IPS DF 6.9 (cell line): ENCODE data around the gene XYLT1.

Experiments used
- DNase-seq: peaks from one replicate; pipeline ENCODE4 v3.0.0-alpha.2; 2013; ENCODE audit warnings: low read depth, low spot score
- H3K27ac ChIP-seq: one replicate; pipeline ENCODE4 v1.5.1; 2013; ENCODE audit warnings: low read length, control low read depth
- H3K27me3 ChIP-seq: 2 replicates; pipeline ENCODE4 v1.6.1; 2013; ENCODE audit warnings: mild to moderate bottlenecking, low read length; ENCODE audit not compliant: control insufficient read depth, insufficient read depth
- H3K36me3 ChIP-seq: 2 replicates; pipeline ENCODE4 v1.6.1; 2013; ENCODE audit warnings: low read length; ENCODE audit not compliant: control insufficient read depth, insufficient read depth
- H3K4me1 ChIP-seq: 2 replicates; pipeline ENCODE4 v1.6.1; 2013; ENCODE audit warnings: low read length; ENCODE audit not compliant: control insufficient read depth, insufficient read depth
- H3K4me3 ChIP-seq: 2 replicates; pipeline ENCODE4 v1.5.1; 2013; ENCODE audit warnings: mild to moderate bottlenecking, low read length
- H3K9me3 ChIP-seq: 2 replicates; pipeline ENCODE4 v1.6.1; 2013; ENCODE audit warnings: low read length, inconsistent platforms; ENCODE audit not compliant: control insufficient read depth, insufficient read depth
- WGBS: extraction: QIAGEN DNeasy Blood & Tissue Kit; methylation state at CpG from one replicate; pipeline ENCODE4 v1.1.7; 2013; ENCODE audit warnings: mixed read lengths, missing lambda C conversion rate; ENCODE audit not compliant: insufficient read length, insufficient coverage; 5-methylcytosine and 5-hydroxymethylcytosine counted together

Gene XYLT1

DNA sequence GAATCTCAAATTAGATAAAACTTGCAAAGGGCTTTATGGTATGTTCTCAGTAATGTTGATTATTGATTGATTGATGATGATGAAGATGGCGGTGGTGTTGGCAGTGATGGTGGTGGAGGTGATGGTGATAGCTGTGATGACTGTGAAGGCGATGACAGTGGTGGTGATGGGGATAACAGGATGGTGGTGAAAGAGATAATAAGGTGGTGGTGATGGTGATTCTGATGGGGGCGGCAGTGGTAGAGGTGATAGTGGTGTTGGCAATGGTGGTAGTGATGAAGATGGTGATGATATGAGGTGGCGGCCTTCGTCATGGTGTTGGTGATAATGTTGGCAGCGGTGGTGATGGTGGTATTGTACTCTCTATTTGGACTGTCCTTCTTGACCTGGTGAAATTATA is 238.3 kb downstream of the XYLT1 start:
- H3K27ac ChIP-seq, result no peak overlapping the region
- H3K27me3 ChIP-seq, result no peaks in the 10 kb centered on the region
- no peak overlapping the region for H3K4me3 ChIP-seq
- DNase-seq, result no peak
- no peaks in the 10 kb centered on the region for H3K36me3 ChIP-seq
- H3K9me3 ChIP-seq, result no peaks in the 10 kb centered on the region
- WGBS, result 100% methylated on average over 1 of the region's 6 CpGs
- H3K4me1 ChIP-seq, result no peaks in the 10 kb centered on the region

DNA sequence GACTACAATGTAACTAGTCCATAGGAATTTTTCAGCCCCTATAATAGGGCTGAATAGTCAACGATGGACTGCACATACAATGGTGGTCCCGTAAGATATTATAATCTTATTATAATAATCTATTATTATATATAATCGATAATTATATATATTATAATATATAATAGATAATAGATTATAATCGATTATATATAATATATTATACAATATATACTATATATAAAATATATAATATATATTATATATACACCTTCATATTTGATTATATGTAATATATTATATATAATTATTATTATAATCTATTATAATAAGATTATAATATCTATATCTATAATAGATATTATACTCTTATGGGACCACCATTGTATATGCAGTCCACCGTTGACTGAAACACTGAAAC is 238.8 kb downstream of the XYLT1 start:
- no peaks in the 10 kb centered on the region for H3K27me3 ChIP-seq
- no peaks in the 10 kb centered on the region for H3K9me3 ChIP-seq
- H3K27ac ChIP-seq, result no peak overlapping the region
- H3K4me1 ChIP-seq, result no peaks in the 10 kb centered on the region
- no peak overlapping the region for H3K4me3 ChIP-seq
- no peak for DNase-seq
- H3K36me3 ChIP-seq, result no peaks in the 10 kb centered on the region
- WGBS, result no CpG with 5 or more reads among the region's 5 CpGs

DNA sequence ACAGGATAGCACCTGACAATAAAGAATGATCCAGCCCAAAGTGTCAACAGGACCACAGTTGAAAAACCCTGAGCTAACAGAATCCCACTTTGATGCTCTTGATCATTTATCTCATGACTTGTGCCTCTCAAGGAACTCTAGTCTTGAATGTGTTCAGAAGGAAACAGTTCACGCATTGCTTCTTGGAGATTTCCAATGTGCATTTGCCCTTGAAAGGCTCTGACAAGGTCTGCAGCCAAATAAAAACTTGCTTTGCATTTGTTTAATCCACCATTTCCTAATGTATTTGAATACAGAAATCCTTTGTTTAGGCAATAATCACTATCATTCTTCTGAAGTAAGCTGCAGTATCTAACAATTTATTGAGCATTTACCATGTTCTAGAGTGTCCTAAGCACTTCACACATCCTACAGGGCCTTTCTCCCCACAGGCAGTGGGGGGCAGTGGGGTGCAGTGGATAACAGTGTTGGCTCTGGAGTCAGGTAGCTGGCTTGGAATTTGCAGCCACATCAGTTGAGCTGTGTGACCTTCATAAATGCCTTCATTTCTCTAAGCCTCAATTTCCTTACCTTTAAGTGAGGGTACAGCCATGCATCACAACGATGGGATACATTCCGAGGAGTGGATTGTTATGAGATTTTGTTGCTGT is 239.7 kb downstream of the XYLT1 start:
- H3K27me3 ChIP-seq, result no peaks in the 10 kb centered on the region
- H3K4me3 ChIP-seq, result no peak overlapping the region
- H3K4me1 ChIP-seq, result no peaks in the 10 kb centered on the region
- no peaks in the 10 kb centered on the region for H3K9me3 ChIP-seq
- no peak for DNase-seq
- H3K27ac ChIP-seq, result no peak overlapping the region
- WGBS, result no CpG with 5 or more reads among the region's 3 CpGs
- H3K36me3 ChIP-seq, result no peaks in the 10 kb centered on the region

DNA sequence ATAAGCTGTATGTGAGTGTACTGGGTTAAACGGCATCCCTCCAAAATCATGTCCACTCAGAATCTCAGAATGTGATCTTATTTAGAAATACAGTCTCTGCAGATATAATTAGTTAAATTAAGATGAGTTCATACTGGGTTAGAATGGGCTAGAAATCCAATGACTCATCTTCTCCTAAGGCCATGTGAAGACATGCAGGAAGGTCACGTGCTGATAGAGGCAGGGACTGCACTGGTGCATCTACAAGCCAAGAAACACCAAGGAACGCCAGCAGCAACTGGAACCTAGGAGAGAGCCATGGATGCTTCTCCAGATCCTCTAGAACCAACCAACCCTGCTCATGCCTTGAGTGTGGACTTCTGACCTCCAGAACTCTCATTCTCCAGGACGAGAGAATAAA is 241.0 kb downstream of the XYLT1 start:
- no peak for DNase-seq
- no peaks in the 10 kb centered on the region for H3K4me1 ChIP-seq
- H3K27ac ChIP-seq, result no peak overlapping the region
- H3K4me3 ChIP-seq, result no peak overlapping the region
- no peaks in the 10 kb centered on the region for H3K36me3 ChIP-seq
- no peaks in the 10 kb centered on the region for H3K9me3 ChIP-seq
- H3K27me3 ChIP-seq, result no peaks in the 10 kb centered on the region
- no CpG with 5 or more reads among the region's 4 CpGs for WGBS

- no CpG with 5 or more reads among the region's 6 CpGs for WGBS
- no peaks in the 10 kb centered on the region for H3K36me3 ChIP-seq
- DNase-seq, result no peak
Measured at GRCh38 chr16:17229131-17229530, 241.6 kb downstream of the XYLT1 start.

DNA sequence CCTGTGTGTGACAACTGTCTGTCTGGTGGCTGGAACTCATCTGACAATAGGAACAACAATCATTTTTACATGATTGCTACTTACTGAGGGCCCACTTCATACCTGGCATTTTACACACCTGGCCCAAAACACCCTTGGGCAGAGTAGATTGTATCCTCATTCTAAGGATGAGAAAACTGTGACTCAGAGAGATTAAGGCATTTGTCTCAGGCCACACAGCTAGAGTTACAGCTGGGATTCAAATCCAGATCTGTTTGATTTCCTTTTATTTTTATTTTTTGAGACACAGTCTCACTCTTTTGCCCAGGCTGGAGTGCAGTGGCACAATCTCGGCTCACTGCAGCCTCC is 242.1 kb downstream of the XYLT1 start:
- no peak overlapping the region for H3K4me3 ChIP-seq
- H3K36me3 ChIP-seq, result no peaks in the 10 kb centered on the region
- WGBS, result no CpG with 5 or more reads among the region's 1 CpG
- no peaks in the 10 kb centered on the region for H3K9me3 ChIP-seq
- no peak for DNase-seq
- H3K4me1 ChIP-seq, result no peaks in the 10 kb centered on the region
- H3K27ac ChIP-seq, result no peak overlapping the region
- H3K27me3 ChIP-seq, result no peaks in the 10 kb centered on the region

More at GRCh38 chr16:17229131-17229530, 241.6 kb downstream of the XYLT1 start:
- Histone ChIP-seq H3K27ac (no peak overlapping the region), H3K4me3 (no peak overlapping the region), H3K9me3 (no peaks in the 10 kb centered on the region), H3K4me1 (no peaks in the 10 kb centered on the region), H3K27me3 (no peaks in the 10 kb centered on the region)

GRCh38 chr16:17228048-17228707 is 242.6 kb downstream of the XYLT1 start:
- Histone ChIP-seq H3K27ac (no peak overlapping the region), H3K27me3 (no peaks in the 10 kb centered on the region), H3K9me3 (no peaks in the 10 kb centered on the region), H3K36me3 (no peaks in the 10 kb centered on the region), H3K4me3 (no peak overlapping the region), H3K4me1 (no peaks in the 10 kb centered on the region)
- no CpG with 5 or more reads among the region's 7 CpGs for WGBS
- DNase-seq, result no peak

DNA sequence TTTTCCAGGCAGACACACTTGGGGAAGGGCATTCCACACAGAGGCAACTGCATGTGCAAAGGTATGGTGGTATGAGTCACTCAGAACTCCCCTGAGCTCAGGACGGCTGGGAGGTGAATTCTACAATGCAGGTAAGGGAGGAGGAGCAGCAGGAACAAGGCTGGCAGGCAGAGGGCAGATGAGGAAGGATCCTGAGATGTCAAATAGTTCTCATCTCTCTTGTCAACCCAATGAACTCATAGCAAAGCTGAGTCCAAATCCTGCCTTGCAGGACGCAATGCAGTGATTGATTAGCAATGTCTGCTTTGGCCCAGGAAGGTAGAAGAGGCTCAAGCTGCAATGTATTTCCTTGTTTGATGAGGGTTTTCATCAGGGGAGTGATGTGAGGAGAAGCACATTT is 243.5 kb downstream of the XYLT1 start:
- no peak for DNase-seq
- no peaks in the 10 kb centered on the region for H3K36me3 ChIP-seq
- H3K27ac ChIP-seq, result no peak overlapping the region
- no peaks in the 10 kb centered on the region for H3K27me3 ChIP-seq
- no CpG with 5 or more reads among the region's 2 CpGs for WGBS
- H3K4me3 ChIP-seq, result no peak overlapping the region
- H3K4me1 ChIP-seq, result no peaks in the 10 kb centered on the region
- H3K9me3 ChIP-seq, result no peaks in the 10 kb centered on the region

- no peaks in the 10 kb centered on the region for H3K4me1 ChIP-seq
- no CpG with 5 or more reads among the region's 7 CpGs for WGBS
- no peak overlapping the region for H3K27ac ChIP-seq
- no peaks in the 10 kb centered on the region for H3K27me3 ChIP-seq
- no peaks in the 10 kb centered on the region for H3K36me3 ChIP-seq
- no peak for DNase-seq
- H3K9me3 ChIP-seq, result no peaks in the 10 kb centered on the region
- H3K4me3 ChIP-seq, result no peak overlapping the region
Measured at GRCh38 chr16:17225541-17225940, 245.2 kb downstream of the XYLT1 start.

- no CpG with 5 or more reads among the region's 4 CpGs for WGBS
- H3K27ac ChIP-seq, result no peak overlapping the region
- no peaks in the 10 kb centered on the region for H3K36me3 ChIP-seq
- H3K4me3 ChIP-seq, result no peak overlapping the region
- no peaks in the 10 kb centered on the region for H3K9me3 ChIP-seq
- no peak for DNase-seq
- H3K4me1 ChIP-seq, result no peaks in the 10 kb centered on the region
- H3K27me3 ChIP-seq, result no peaks in the 10 kb centered on the region
Measured at GRCh38 chr16:17224879-17225281, 245.9 kb downstream of the XYLT1 start.

GRCh38 chr16:17224350-17224749 is 246.4 kb downstream of the XYLT1 start:
- Histone ChIP-seq H3K27ac (no peak overlapping the region), H3K9me3 (no peaks in the 10 kb centered on the region), H3K27me3 (no peaks in the 10 kb centered on the region), H3K4me3 (no peak overlapping the region), H3K4me1 (no peaks in the 10 kb centered on the region), H3K36me3 (no peaks in the 10 kb centered on the region)
- DNase-seq, result no peak
- WGBS, result no CpG with 5 or more reads among the region's 5 CpGs
